GM19463 (cell line): ENCODE measurements around the gene SNCA.

ENCODE experiments used
- ATAC-seq: cut with Tn5 transposase; IDR thresholded peaks from one replicate; pipeline ENCODE4 v1.9.1; 2021; ENCODE audit warnings: mild to moderate bottlenecking, moderate library complexity; ENCODE audit not compliant: unreplicated experiment

SNCA gene

DNA sequence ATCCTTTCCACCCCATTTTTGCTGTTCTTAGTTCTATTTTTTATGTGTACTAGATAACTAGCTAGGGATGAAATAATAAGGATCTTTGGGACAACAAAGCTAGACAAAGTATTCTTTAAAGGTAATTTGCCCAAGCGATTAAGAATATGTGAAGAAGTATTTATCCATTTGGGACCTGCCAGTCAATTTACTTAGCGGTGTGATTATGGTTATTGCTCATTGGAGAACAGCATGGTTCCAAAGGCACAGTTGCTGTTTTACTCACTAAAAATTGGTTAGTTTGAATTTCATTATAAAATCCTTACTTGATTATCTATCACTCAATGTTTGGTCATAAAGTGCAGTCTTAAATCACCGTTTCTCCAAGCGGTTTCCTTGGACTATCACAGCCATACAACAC, 124.1 kb downstream of the SNCA start:
- no peak for ATAC-seq

DNA sequence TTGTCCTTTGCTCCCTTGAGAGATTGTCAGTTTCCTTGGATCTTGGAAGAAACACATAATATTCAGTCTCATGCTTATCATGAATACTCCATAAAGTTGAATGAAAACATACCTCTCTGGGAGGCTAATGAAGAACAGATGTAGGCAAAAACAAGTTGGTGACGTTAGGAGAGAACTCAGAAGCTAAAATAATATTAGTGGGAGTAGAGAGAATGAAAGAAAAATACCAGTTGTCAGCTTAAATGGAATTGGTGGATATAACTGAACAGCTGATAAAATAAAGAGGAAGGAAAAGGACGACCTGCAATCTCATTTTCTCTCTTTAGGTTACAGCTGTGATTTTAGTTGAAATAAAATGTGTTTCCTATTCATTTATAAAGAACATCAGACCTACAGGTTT, 124.8 kb downstream of the SNCA start:
- no peak for ATAC-seq

DNA sequence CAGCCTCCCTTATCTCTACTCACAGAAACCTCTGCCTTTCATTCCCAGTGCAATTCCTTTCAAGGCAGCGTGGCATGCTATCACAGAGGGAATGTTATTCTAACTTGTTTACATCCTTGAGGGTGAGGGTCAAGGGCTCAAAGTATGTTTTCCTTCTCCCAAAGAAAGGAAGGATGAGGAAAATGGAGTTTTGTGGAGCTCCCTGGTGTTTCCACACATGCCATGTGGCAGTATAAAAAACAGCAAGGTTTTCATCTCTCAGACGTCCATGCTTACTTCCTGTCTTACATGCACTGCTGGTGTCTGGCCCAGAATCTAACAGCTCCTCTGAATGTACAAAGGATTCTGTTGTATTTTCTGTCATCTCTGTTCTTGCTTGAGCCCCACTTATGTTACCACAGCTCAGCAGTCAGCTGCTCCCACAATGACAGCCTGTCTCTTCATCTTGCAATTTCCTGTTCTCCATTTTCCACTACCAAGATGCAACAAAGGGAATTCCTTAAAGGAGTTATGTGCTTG, 128.0 kb downstream of the SNCA start:
- no peak for ATAC-seq

DNA sequence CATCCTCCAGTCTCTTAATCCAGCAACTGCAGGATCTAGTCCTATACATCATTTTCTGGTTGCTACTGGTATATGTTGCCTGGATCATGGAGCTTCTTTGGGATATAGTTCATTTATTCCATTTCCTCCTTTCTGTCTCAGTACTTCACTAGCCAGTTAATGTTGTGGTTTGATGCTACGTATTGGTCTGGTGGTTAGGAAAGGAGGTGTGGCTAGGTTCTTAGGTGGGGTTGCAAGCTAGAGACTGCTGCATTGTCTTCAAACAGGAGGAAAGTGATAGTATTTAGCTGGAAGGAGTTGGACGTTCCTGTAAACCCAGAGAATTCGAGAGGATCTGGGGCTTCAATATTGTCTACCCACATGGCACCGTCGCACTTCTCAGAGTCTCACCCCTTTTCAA, 129.5 kb downstream of the SNCA start:
- no peak for ATAC-seq

DNA sequence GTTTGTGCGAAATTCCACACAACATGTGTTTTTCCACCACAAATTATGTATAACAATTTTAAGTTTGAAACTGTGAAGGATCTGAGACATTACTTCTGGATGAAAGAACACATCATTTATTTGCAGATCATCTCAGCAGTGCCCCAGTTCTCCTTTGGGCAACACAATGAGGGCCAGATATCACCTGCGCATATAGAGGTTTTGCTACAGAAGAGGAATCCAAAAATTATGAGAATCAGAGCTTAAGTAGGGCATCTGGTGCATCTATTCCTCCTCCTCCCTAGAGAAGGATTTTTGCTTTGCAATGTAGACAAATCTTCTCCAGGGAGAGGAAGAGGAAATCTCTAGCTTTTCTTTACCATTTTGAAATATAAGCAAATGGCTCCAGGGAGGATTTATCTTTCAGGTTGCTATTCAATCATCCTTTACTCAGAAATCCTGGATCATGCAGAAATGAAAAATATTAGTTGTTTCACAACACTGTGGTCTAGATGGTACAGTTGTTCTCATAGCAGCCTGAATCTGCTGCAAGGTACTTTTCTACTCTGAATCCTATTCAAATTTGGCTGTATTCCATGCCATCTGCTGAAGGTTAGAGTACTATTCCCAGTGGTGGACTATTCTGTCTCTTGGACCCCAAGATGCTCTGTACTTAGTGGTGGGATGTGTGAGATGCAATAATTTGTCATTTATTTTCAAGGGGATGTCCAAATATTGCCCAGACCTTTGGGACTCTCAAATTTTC, 132.1 kb downstream of the SNCA start:
- ATAC-seq: no peak

DNA sequence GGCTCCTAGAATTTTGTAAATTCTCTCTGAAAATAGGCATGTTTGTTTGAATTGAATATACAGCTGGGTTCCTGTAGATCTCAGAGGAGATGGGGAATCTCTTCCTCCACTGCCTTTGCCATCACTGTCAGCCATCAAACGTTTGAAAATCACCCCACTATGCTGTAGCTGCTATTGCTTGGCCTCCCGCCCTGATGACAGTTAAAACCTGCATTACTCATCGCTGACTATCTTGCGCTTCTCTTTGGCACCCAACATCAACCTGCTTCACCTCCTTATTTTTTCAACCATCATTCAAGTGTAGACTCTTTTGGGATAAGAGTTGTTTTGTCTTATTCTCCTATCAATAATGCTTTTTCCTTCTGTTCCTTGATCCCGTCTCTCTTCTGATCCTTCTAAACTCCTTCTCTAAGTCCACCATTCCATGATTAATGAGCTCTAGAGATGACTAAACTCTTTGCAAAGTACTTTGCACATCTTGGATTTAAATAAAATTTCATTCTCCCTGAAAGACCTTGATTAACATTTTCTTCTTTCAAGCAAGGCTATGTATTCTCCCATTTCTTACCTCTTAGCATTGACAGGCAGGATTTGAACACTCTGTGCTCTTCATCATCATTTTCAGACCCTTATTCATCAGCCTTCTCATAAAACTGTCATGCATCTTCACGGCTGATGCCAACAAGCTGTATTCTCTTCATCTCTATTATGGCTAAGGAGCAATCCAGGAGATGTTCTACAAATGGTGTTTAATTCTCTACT, 133.0 kb downstream of the SNCA start:
- no peak for ATAC-seq

DNA sequence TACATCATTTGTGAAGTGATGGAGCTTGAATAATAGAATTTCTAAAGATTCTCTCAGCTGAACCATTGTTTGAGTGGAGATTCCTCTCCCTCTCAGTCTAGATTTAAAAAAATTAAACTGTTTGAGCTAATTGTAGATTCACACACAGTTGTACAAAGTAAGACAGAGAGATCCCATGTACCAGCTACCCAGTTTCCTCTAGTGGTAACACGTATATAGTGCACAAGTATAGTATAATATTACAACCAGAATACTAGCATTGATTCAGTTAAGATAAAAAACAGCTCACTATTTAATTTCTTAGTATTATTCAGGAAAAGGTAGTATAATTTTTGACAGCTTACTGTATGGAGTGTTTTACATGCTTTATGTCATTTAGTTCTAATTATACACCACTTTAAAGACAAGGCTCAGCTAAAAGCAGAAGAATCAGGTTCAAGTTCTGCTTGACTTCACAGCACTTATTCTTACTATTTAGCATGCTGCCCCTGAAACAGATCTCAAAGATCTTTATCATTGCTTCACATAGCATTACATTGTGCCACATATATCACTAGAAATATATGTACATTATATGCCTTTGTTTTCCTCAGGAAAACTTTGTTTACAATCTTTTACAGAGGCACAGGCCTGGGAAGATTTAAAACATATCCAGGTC, 136.1 kb downstream of the SNCA start:
- no peak for ATAC-seq

DNA sequence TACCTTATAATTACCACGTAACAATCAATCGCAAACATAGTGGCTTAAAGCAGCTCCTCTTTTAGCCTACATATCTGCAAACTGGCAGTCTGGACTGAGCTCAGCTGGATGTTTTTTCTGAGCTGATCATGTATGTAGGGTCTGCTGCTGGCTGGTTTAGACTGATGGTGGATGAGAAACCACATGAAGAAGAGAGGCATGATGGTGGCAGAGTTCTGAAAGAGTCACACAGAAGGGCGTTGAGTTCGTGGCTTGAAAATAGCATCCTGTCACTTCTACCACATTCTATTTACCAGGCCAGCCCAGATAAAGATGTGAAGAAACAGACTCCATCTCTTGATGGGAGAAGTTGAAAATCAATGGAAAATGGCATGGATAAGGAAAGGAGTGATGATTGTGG, 151.3 kb downstream of the SNCA start:
- no peak for ATAC-seq

DNA sequence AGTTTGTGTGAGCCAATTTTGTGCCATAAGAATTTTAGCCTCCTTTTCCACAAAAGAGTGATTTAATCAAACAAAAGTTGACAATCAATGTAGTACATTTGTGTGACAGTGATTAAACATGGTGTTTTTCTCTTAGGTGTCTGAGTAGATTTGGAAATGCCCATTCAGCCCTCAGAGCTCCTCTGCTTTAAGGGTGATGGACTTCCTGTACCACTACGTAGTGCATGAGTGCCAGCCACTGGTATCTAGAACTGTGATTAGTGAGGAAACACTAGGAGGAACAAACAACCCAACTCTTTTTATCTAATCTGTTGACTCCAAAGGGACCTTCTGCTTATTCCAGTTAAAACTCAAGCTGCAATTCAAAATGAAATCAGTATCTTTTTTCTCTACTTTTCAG, 151.7 kb downstream of the SNCA start:
- no peak for ATAC-seq

DNA sequence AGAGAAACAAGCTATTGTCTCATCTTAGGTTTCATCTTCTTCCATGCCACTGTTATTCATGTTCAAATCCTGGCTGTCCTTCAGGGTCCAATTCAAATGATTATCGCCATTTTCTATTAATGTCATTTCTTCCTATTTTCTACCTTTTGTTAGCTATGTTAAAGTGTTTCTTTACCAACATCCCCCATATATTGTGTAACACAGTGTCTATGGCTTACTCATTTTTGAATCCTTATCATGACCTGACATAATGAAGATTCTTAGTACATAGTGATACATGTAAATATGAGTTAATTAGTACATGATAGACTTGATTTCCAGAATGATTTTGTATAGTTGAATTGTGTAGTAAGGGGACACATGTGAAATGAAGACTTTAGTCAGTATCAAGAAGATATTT, 152.4 kb downstream of the SNCA start:
- no peak for ATAC-seq

DNA sequence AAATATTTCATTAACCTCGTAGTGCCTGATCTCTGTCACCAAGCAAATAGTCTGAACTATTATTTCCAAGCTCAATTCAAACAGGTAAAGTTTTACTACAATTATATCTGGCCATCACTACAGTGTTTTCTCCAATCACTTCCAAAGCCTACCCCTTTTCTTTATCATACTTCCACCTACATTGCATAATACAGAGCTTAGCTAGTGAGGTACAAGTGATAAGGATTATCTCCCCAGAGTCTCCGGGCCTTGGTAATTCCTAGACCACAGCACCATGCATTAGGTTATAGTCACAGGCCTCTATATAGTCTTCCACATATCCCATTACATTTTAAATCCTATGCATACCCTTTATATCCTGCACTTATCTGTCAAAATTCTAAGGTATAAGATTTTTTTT, 154.2 kb downstream of the SNCA start:
- ATAC-seq: no peak

DNA sequence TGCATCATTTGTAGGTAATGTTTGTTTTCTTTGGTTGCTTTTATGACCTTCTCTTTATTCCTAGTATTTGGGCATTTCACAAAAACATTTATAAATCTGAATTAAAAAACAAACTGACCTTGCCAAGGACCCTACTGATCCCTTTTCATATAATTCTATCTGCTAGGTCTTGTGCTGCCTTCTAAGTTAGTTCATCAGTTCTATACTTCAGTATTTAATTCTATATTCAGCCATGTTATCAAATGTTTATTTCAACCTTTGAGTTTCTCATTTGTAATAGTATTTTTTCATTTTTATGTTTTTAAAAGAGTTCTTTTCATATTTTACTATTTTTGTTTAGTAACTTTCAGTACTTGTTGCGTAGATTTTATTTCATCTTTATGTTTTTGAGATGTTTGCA, 155.3 kb downstream of the SNCA start:
- ATAC-seq: no peak

DNA sequence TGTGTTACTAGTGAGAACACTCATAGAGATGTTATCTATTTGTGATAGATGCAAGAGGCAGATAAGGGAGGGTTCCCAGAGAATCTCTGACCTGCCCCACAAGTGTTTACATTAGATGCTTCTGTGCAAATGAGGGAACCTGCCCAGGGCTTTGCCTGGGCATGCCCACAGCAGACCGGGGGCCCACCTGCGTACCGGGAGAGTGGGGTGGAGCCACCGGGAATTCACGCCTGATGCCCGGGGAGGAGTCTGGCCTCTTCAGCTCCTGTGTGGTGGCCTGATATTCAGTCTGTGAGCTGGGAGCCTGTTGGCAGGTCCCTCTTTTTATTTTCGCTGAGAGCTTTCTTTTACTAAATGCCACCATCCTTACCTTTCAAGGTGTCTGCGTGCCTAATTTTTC, 155.7 kb downstream of the SNCA start:
- no peak for ATAC-seq

DNA sequence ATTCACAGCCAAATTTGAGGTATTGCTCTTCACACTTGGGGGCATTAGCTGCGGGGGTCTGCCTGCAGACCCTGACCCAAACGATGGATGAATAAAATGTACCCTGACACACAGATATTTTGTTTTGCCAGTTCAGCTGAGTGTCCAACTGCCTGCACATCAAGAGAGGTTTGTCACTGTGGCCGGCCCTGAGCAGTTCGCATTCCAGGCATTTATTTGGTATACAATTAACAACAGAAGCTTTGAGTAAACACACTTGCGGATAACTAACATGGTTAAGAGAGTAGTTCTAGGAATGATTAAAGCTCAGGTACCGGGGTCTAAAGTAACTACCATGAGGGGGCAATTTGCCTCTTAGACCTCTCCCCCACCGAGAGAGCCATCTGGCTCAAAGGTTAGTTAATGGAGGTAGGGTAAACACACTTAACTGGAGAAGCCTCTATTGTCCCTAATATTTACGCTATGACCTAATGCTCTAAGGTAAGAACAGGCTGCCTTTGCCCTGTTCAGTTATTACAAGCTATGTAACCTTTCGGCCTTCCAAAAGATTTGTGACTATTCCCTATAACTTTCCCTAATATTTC, 162.0 kb downstream of the SNCA start:
- ATAC-seq: no peak
